Neural cell (in vitro differentiated cells): ENCODE results near the gene MFSD8.

Source experiments
- CTCF ChIP-seq: fragments of 450-650 bp; IDR thresholded peaks from 2 replicates; pipeline ENCODE4 v1.5.1; 2014; ENCODE audit warnings: antibody characterized with exemption, mild to moderate bottlenecking, moderate library complexity; ENCODE audit not compliant: poor library complexity, severe bottlenecking
- EZH2 ChIP-seq: fragments of 200-600, 300-800 bp; shearing (Covaris generic), sonication (generic); IDR thresholded peaks from 2 replicates; pipeline ENCODE4 v1.6.1; 2014; ENCODE audit warnings: antibody characterized with exemption, low read length, borderline replicate concordance, mild to moderate bottlenecking; ENCODE audit not compliant: insufficient read depth, poor library complexity, severe bottlenecking
- TAF1 ChIP-seq: IDR thresholded peaks from 2 replicates; pipeline ENCODE4 v1.6.1; 2012; ENCODE audit warnings: low read depth

DNA sequence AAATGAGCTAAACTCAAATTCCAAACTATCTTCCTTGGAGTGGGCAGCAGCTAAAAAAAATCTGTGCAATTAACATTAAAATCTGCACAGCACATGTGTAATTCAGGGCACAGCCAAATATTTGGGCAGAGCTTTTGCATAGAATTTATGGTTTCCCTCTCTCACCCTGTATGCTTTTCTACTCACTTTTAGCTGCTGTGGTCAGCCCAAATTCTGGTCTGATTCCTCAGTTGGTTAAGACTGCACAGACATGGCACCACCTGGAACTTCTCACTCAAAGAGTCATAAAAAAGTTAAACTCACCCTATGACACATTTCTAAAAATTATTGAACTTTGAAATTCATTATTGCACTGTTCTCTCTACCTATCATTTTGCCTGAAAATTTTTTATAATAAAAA lies 89.2 kb downstream of the MFSD8 start:
- TF ChIP-seq TAF1 (no peak), CTCF (no peak), EZH2 (no peak)
